ENCODE data around the gene EMSY. TPM values are rescaled to one million over a fixed set of nuclear protein-coding genes. Genes with fewer than 3 reads are reported as not detected.
"Not testable (repeated sequence)": the region's sequence is repeated elsewhere in the genome, so short reads cannot be mapped to it uniquely, and the experiment has no call there.

EMSY gene
- total RNA-seq, 1 donor from 2014 or later = 31.1 TPM

GRCh38 chr11:76577921-76578653, 133.3 kb downstream of the EMSY start:
- H3K9me3 Mint-ChIP-seq = no peaks in the 10 kb centered on the region
- no peak overlapping the region for H3K4me3 Mint-ChIP-seq
- no peak overlapping the region for H3K27ac Mint-ChIP-seq
- DNase-seq = no peak
- CTCF ChIA-PET = interaction anchor here (1.4 kb wide), 1 partner anchor 21 kb away, joined by 3 read pairs; no protein-coding TSS in a partner anchor
- no peaks in the 10 kb centered on the region for H3K36me3 Mint-ChIP-seq (ENCODE audit: low read depth)
- H3K27me3 Mint-ChIP-seq = peaks cover 21% of the 10 kb centered on the region
- intact Hi-C loops (cut with micrococcal nuclease) = no loop called here
- H3K4me1 Mint-ChIP-seq = no peaks in the 10 kb centered on the region
- TF ChIP-seq, protein P1, sequence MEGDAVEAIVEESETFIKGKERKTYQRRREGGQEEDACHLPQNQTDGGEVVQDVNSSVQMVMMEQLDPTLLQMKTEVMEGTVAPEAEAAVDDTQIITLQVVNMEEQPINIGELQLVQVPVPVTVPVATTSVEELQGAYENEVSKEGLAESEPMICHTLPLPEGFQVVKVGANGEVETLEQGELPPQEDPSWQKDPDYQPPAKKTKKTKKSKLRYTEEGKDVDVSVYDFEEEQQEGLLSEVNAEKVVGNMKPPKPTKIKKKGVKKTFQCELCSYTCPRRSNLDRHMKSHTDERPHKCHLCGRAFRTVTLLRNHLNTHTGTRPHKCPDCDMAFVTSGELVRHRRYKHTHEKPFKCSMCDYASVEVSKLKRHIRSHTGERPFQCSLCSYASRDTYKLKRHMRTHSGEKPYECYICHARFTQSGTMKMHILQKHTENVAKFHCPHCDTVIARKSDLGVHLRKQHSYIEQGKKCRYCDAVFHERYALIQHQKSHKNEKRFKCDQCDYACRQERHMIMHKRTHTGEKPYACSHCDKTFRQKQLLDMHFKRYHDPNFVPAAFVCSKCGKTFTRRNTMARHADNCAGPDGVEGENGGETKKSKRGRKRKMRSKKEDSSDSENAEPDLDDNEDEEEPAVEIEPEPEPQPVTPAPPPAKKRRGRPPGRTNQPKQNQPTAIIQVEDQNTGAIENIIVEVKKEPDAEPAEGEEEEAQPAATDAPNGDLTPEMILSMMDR (IDR thresholded peaks at IDR 0.05) = no peak
- no peak for ATAC-seq (ENCODE audit: low read depth)
- POLR2A ChIA-PET = no interaction called here

GRCh38 chr11:76578654-76579055, 133.8 kb downstream of the EMSY start:
- Mint-ChIP-seq H3K4me3 (no peak overlapping the region), H3K27me3 (peaks cover 21% of the 10 kb centered on the region), H3K4me1 (no peaks in the 10 kb centered on the region), H3K27ac (no peak overlapping the region), H3K9me3 (no peaks in the 10 kb centered on the region), H3K36me3 (ENCODE audit: low read depth) (no peaks in the 10 kb centered on the region)
- TF ChIP-seq, protein P1 (IDR thresholded peaks at IDR 0.05) = no peak
- DNase-seq = no peak
- POLR2A ChIA-PET = no interaction called here
- intact Hi-C loops (cut with micrococcal nuclease) = no loop called here
- no peak for ATAC-seq (ENCODE audit: low read depth)
- CTCF ChIA-PET = interaction anchor here (1.4 kb wide), 1 partner anchor 20 kb away, joined by 3 read pairs; no protein-coding TSS in a partner anchor

DNA sequence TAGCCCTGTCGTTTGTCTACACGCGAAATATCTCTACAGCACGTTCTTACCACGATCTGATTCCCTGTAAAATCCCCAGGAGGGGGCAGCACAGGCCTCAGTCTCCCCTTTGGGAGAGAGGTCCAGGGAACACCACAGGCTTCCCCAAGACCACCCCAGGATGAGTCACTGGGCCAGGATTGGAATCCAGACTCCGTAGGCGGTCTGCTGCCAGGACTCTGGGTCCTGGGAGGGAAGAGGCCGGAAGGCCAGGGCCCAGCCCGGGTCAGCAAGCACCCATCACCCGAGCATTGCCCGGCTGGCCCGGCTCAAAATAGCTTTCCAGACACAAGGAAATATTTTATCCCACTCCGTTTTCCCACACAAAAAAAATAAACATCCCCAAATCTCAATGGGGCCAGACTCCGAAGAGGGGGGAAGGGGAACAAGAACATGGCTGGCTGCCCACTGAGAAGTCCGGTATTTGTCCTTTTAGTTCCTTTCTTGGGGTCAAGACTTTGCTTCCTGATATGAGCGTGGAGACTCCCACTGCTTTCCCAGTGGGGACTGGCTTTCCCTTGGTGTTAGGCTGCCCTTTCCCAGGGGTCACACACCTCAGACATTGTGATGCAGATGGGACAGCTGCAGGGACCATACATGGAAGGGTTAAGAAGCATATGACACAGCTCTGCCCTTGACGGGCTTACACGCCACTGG, 134.4 kb downstream of the EMSY start:
- no peak overlapping the region for H3K27ac Mint-ChIP-seq

GRCh38 chr11:76579752-76580151, 134.9 kb downstream of the EMSY start:
- Mint-ChIP-seq H3K27ac (no peak overlapping the region), H3K9me3 (no peaks in the 10 kb centered on the region)
- intact Hi-C loops (cut with micrococcal nuclease) = no loop called here

More for the DNA sequence above, 134.4 kb downstream of the EMSY start:
- no peaks in the 10 kb centered on the region for H3K36me3 Mint-ChIP-seq (ENCODE audit: low read depth)
- ChIA-PET POLR2A (no interaction called here), CTCF (no interaction called here)
- no peak for ATAC-seq (ENCODE audit: low read depth)
- intact Hi-C loops (cut with micrococcal nuclease) = no loop called here
- DNase-seq = no peak
- H3K4me1 Mint-ChIP-seq = no peaks in the 10 kb centered on the region
- H3K27me3 Mint-ChIP-seq = peaks cover 21% of the 10 kb centered on the region
- TF ChIP-seq, protein P1 (IDR thresholded peaks at IDR 0.05) = no peak
- no peaks in the 10 kb centered on the region for H3K9me3 Mint-ChIP-seq
- no peak overlapping the region for H3K4me3 Mint-ChIP-seq

DNA sequence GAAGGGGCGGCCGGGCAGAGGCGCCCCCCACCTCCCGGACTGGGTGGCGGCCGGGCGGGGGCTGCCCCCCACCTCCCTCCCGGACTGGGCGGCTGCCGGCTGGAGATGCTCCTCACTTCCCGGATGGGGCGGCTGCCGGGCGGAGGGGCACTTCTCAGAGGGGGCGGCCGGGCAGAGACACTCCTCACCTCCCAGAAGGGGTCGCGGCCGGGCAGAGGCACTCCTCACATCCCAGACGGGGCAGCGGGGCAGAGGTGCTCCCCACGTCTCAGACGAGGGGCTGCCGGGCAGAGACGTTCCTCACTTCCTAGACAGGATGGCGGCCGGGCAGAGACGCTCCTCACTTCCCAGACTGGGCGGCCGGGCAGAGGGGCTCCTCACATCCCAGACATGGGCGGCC, 137.7 kb downstream of the EMSY start:
- H3K36me3 Mint-ChIP-seq (ENCODE audit: low read depth); ATAC-seq (ENCODE audit: low read depth); intact Hi-C loops (cut with micrococcal nuclease); H3K27ac Mint-ChIP-seq; POLR2A ChIA-PET; DNase-seq; CTCF ChIA-PET; H3K4me3 Mint-ChIP-seq; H3K4me1 Mint-ChIP-seq; H3K9me3 Mint-ChIP-seq: not testable (repeated sequence)
- peaks cover 12% of the 10 kb centered on the region for H3K27me3 Mint-ChIP-seq

More at GRCh38 chr11:76579752-76580151, 134.9 kb downstream of the EMSY start:
- no peak overlapping the region for H3K4me3 Mint-ChIP-seq
- H3K4me1 Mint-ChIP-seq = no peaks in the 10 kb centered on the region
- ATAC-seq (ENCODE audit: low read depth) (no peak), DNase-seq (no peak)
- TF ChIP-seq, protein P1 (IDR thresholded peaks at IDR 0.05) = no peak
- no peaks in the 10 kb centered on the region for H3K36me3 Mint-ChIP-seq (ENCODE audit: low read depth)
- H3K27me3 Mint-ChIP-seq = peaks cover 19% of the 10 kb centered on the region
- ChIA-PET POLR2A (no interaction called here), CTCF (no interaction called here)
